Ishikawa (cell line): ENCODE data around the gene PLCB4.

Source experiments
- CEBPB ChIP-seq: IDR thresholded peaks from 2 replicates; pipeline ENCODE4 v1.6.1; 2012
- CREB1 ChIP-seq: IDR thresholded peaks from 2 replicates; pipeline ENCODE4 v1.6.1; 2012; ENCODE audit warnings: low read depth
- EGR1 ChIP-seq: IDR thresholded peaks from 2 replicates; pipeline ENCODE4 v1.6.1; 2012
- EP300 ChIP-seq: IDR thresholded peaks from 2 replicates; pipeline ENCODE4 v1.6.1; 2012; ENCODE audit warnings: borderline replicate concordance
- FOXM1 ChIP-seq: IDR thresholded peaks from 2 replicates; pipeline ENCODE4 v1.6.1; 2012; ENCODE audit warnings: low read depth, borderline replicate concordance
- NFIC ChIP-seq: IDR thresholded peaks from 2 replicates; pipeline ENCODE4 v1.6.1; 2012
- RAD21 ChIP-seq: IDR thresholded peaks from 2 replicates; pipeline ENCODE4 v1.6.1; 2012; ENCODE audit warnings: low read depth
- REST ChIP-seq: IDR thresholded peaks from 2 replicates; pipeline ENCODE4 v1.6.1; 2012; ENCODE audit warnings: low read depth, mild to moderate bottlenecking
- TAF1 ChIP-seq: IDR thresholded peaks from 2 replicates; pipeline ENCODE4 v1.6.1; 2012; ENCODE audit warnings: low read depth, mild to moderate bottlenecking
- TCF12 ChIP-seq: IDR thresholded peaks from 2 replicates; pipeline ENCODE4 v1.6.1; 2012; ENCODE audit warnings: low read depth
- TEAD4 ChIP-seq: IDR thresholded peaks from 2 replicates; pipeline ENCODE4 v1.6.1; 2012
- YY1 ChIP-seq: IDR thresholded peaks from 2 replicates; pipeline ENCODE4 v1.6.1; 2012; ENCODE audit warnings: low read depth
- ZBTB7A ChIP-seq: IDR thresholded peaks from 2 replicates; pipeline ENCODE4 v1.6.1; 2012; ENCODE audit warnings: low read depth
- TF ChIP-seq, protein P1 (sequence below): IDR thresholded peaks from 2 replicates; pipeline ENCODE4 v1.6.1; 2012
- TF ChIP-seq, protein P2 (sequence below): IDR thresholded peaks from 2 replicates; pipeline ENCODE4 v1.6.1; 2012

PLCB4 gene

DNA sequence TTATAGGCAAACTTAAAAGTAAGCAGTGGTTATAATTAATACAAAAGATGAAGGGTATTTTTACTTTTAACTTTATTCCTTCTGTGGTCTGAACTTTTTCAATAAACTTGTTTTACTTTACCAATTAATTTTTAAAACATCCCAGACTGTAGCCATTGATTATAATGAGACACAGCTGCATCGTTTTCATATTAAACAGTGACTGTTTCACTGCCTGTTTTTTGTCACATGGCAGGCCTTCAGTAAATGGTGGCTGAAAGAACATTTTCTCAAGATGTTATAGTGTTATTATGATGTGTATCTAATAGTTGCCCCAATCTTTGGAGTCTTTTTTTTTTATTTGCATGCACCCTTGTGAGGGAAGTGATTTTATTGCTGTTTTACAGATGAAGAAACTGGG lies 95.1 kb downstream of the PLCB4 start:
- TF ChIP-seq EP300 (no peak), FOXM1 (no peak), EGR1 (no peak), CEBPB (no peak), REST (no peak), TEAD4 (no peak), CREB1 (no peak), RAD21 (no peak), TAF1 (no peak), YY1 (no peak), ZBTB7A (no peak), NFIC (no peak), TCF12 (no peak)
- TF ChIP-seq, protein P1, sequence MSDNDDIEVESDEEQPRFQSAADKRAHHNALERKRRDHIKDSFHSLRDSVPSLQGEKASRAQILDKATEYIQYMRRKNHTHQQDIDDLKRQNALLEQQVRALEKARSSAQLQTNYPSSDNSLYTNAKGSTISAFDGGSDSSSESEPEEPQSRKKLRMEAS: no peak
- TF ChIP-seq, protein P2, sequence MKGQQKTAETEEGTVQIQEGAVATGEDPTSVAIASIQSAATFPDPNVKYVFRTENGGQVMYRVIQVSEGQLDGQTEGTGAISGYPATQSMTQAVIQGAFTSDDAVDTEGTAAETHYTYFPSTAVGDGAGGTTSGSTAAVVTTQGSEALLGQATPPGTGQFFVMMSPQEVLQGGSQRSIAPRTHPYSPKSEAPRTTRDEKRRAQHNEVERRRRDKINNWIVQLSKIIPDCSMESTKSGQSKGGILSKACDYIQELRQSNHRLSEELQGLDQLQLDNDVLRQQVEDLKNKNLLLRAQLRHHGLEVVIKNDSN: no peak

DNA sequence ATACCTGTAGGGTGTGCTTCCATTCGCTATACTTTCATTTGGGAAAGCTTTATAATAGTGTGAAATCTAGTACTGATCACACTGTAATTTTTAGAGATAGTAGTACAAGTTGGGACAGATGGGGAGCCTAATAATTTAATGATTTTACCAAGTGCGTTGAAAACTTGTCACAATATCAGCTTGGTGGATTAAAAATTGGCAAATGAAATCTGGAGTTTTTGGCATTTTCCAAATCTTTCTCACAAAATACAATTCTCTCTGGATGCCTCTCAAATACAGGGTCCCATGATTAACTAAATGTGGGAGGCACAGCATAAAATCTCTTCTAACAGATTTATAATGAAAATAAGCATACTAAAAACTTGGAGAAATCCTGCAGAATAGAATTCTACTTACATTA lies 96.4 kb downstream of the PLCB4 start:
- TF ChIP-seq CEBPB: no peak
- TF ChIP-seq EGR1: no peak
- TF ChIP-seq, protein P1: no peak

GRCh38 chr20:9166153-9166780 lies 97.4 kb downstream of the PLCB4 start:
- TF ChIP-seq REST (no peak), CEBPB (no peak), EGR1 (no peak), YY1 (no peak), TEAD4 (no peak), TCF12 (no peak), RAD21 (no peak), FOXM1 (no peak), EP300 (no peak), ZBTB7A (no peak), NFIC (no peak)
- TF ChIP-seq, protein P1: no peak

DNA sequence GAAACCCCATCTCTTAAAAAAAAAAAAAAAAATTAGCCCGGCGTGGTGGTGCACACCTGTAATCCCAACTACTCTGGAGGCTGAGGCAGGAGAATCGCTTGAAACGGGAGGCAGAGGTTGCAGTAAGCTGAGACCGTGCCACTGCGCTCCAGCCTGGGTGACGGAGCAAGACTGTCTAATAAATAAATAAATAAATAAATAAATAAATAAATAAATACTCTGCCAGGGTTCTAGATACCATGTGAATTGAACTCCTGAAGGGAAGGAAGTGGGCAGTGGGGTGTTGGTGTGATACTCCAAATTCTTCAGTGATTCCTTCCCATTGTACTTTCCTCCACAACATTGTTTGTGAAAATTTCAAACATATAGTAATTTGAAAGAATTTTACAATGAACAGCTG lies 100.5 kb downstream of the PLCB4 start:
- TF ChIP-seq NFIC: no peak
- TF ChIP-seq FOXM1: no peak
- no peak for TF ChIP-seq ZBTB7A
- TF ChIP-seq, protein P1: no peak
- TF ChIP-seq, protein P2: no peak
- TF ChIP-seq RAD21: no peak
- no peak for TF ChIP-seq TCF12
- no peak for TF ChIP-seq REST
- TF ChIP-seq TAF1: no peak
- no peak for TF ChIP-seq EGR1
- TF ChIP-seq YY1: no peak
- no peak for TF ChIP-seq CEBPB
- no peak for TF ChIP-seq EP300
- no peak for TF ChIP-seq TEAD4
- no peak for TF ChIP-seq CREB1
